Measurements from ENCODE around the gene CREB3L2. TPM values are rescaled to one million over a fixed set of nuclear protein-coding genes. Genes with fewer than 3 reads are reported as not detected.

The CREB3L2 gene
- total and polyA plus RNA-seq, 10 of the 15 experiments (the other 5 are each of a cell fraction or from before 2014, with no cell fraction given): 6.4 to 67.1 (median 26.2) TPM

GRCh38 chr7:137953043-137953664, 48.7 kb downstream of the CREB3L2 start:
- ChIA-PET SMC1A (ENCODE audit: uncharacterized antibody, unreplicated experiment) (interaction anchor here (0.7 to 2.4 kb wide), 10 partner anchors 16 to 71 kb away, joined by 3 to 8 read pairs (median 4); partner anchors contain the start of gene CREB3L2), RAD21 (ENCODE audit: unreplicated experiment) (no interaction called here), POLR2A (interaction anchor here (0.9 to 1.9 kb wide), 3 partner anchors 16 to 47 kb away, joined by 3 to 7 read pairs (median 5); no protein-coding TSS in a partner anchor), CTCF (interaction anchor here (0.6 to 2.4 kb wide), 6 partner anchors 10 to 51 kb away, joined by 3 to 9 read pairs (median 4); no protein-coding TSS in a partner anchor)
- H3K9me3 ChIP-seq (replicated peaks; ENCODE audit: control insufficient read depth, insufficient read depth, low read length): no peaks in the 10 kb centered on the region
- no peak for ATAC-seq
- H3K9ac ChIP-seq (ENCODE audit: control insufficient read depth, insufficient read depth, low read length): no peak overlapping the region
- no peak overlapping the region for H2AFZ ChIP-seq (ENCODE audit: control insufficient read depth, low read depth, low read length)
- H3K27me3 ChIP-seq (replicated peaks in 1 of 2; ENCODE audit: control insufficient read depth in 2 of 2, insufficient read depth in 2 of 2, low read length in 1 of 2): no peaks in the 10 kb centered on the region
- H4K20me1 ChIP-seq (ENCODE audit: control insufficient read depth, insufficient read depth): no peaks in the 10 kb centered on the region
- peaks cover 3 to 37% of the 10 kb centered on the region in 2 experiments for H3K36me3 ChIP-seq (ENCODE audit: control insufficient read depth in 2 of 2, insufficient read depth in 2 of 2, low read length in 1 of 2)
- in situ Hi-C loops (cut with MboI): no loop called here
- FAIRE-seq: no peak
- peaks cover 74% of the 10 kb centered on the region for H3K79me2 ChIP-seq (ENCODE audit: control insufficient read depth, insufficient read depth, low read length)
- DNase-seq (ENCODE audit: low read depth, low spot score): no peak
- WGBS (ENCODE audit: insufficient coverage, insufficient replicate concordance, low lambda C conversion rate, missing lambda C conversion rate): 97% methylated on average over 8 of the region's 8 CpGs
- H3K4me1 ChIP-seq (ENCODE audit: control insufficient read depth, insufficient read depth, low read length): peaks cover 9% of the 10 kb centered on the region; the same call in 1 of the 2 replicates
- intact Hi-C loops (cut with micrococcal nuclease; ENCODE audit: unreplicated experiment): no loop called here
- no TSS peak for BruUV-seq (replicated peaks)
- no peak overlapping the region for H3K4me2 ChIP-seq (ENCODE audit: control insufficient read depth, insufficient read depth)
- H3K4me3 ChIP-seq: no peak overlapping the region
- no peak overlapping the region for H3K27ac ChIP-seq (ENCODE audit: control insufficient read depth, insufficient read depth)
- TF ChIP-seq, protein P1, sequence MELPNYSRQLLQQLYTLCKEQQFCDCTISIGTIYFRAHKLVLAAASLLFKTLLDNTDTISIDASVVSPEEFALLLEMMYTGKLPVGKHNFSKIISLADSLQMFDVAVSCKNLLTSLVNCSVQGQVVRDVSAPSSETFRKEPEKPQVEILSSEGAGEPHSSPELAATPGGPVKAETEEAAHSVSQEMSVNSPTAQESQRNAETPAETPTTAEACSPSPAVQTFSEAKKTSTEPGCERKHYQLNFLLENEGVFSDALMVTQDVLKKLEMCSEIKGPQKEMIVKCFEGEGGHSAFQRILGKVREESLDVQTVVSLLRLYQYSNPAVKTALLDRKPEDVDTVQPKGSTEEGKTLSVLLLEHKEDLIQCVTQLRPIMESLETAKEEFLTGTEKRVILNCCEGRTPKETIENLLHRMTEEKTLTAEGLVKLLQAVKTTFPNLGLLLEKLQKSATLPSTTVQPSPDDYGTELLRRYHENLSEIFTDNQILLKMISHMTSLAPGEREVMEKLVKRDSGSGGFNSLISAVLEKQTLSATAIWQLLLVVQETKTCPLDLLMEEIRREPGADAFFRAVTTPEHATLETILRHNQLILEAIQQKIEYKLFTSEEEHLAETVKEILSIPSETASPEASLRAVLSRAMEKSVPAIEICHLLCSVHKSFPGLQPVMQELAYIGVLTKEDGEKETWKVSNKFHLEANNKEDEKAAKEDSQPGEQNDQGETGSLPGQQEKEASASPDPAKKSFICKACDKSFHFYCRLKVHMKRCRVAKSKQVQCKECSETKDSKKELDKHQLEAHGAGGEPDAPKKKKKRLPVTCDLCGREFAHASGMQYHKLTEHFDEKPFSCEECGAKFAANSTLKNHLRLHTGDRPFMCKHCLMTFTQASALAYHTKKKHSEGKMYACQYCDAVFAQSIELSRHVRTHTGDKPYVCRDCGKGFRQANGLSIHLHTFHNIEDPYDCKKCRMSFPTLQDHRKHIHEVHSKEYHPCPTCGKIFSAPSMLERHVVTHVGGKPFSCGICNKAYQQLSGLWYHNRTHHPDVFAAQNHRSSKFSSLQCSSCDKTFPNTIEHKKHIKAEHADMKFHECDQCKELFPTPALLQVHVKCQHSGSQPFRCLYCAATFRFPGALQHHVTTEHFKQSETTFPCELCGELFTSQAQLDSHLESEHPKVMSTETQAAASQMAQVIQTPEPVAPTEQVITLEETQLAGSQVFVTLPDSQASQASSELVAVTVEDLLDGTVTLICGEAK (IDR thresholded peaks at IDR 0.05; ENCODE audit: borderline replicate concordance): no peak
- no peak for TF ChIP-seq ASH2L (IDR thresholded peaks at IDR 0.05; ENCODE audit: borderline replicate concordance, low read depth)
- no peak for TF ChIP-seq EP300 (IDR thresholded peaks at IDR 0.05; ENCODE audit: borderline replicate concordance in 1 of 2, control insufficient read depth in 1 of 2, low read depth in 2 of 2, low read length in 2 of 2)
- TF ChIP-seq NR2F1 (conservative IDR thresholded peaks at IDR 0.05): no peak
- no peak for TF ChIP-seq GABPA (IDR thresholded peaks at IDR 0.05; ENCODE audit: low read depth)
- no peak for TF ChIP-seq ZNF687 (IDR thresholded peaks at IDR 0.05)
- TF ChIP-seq MTA2 (IDR thresholded peaks at IDR 0.05; ENCODE audit: low read depth): no peak
- no peak for TF ChIP-seq NFIC (IDR thresholded peaks at IDR 0.05; ENCODE audit: low read depth, low read length)
- no peak for TF ChIP-seq IKZF2 (IDR thresholded peaks at IDR 0.05)
- no peak for TF ChIP-seq RUNX3 (IDR thresholded peaks at IDR 0.05; ENCODE audit: low read length)
- TF ChIP-seq TAF1 (IDR thresholded peaks at IDR 0.05; ENCODE audit: borderline replicate concordance, low read depth, low read length): no peak
- no peak for TF ChIP-seq RB1 (IDR thresholded peaks at IDR 0.05; ENCODE audit: borderline replicate concordance)
- no peak for TF ChIP-seq NFYA (IDR thresholded peaks at IDR 0.05; ENCODE audit: borderline replicate concordance, low read depth, low read length)
- no peak for TF ChIP-seq ETV6 (conservative IDR thresholded peaks at IDR 0.05 in 1 of 2, IDR thresholded peaks at IDR 0.05 in 1 of 2; ENCODE audit: borderline replicate concordance in 1 of 2, low read depth in 1 of 2)
- no peak for TF ChIP-seq SMAD1 (IDR thresholded peaks at IDR 0.05; ENCODE audit: low read depth, partially characterized antibody)

Data from GM12878 (cell line).